T-helper 1 cell (primary cell): ENCODE results near the gene MR1.
A peak's percentile ranks its signal among the peaks of the same experiment; 100 is the strongest.

Source experiments
- DNase-seq, 5 donors: peaks; one replicate each; pipeline ENCODE4 v3.0.0-alpha.2; 2012 to 2020

The MR1 gene

GRCh38 chr1:181064702-181065101 lies 30.9 kb downstream of the MR1 start:
- no peak for DNase-seq

GRCh38 chr1:181073638-181074037 lies 39.9 kb downstream of the MR1 start:
- DNase-seq = no peak

- DNase-seq = no peak
Measured at GRCh38 chr1:181075766-181076350, 42.1 kb downstream of the MR1 start.

- DNase-seq = no peak
Measured at GRCh38 chr1:181076852-181077251, 43.1 kb downstream of the MR1 start.

GRCh38 chr1:181077576-181078242 lies 43.9 kb downstream of the MR1 start:
- no peak for DNase-seq

GRCh38 chr1:181079382-181079781 lies 45.6 kb downstream of the MR1 start:
- DNase-seq = peak in 1 of 5 donors; percentile 56

- no peak for DNase-seq
Measured at GRCh38 chr1:181079920-181080319, 46.1 kb downstream of the MR1 start.

GRCh38 chr1:181080556-181080955 lies 46.8 kb downstream of the MR1 start:
- no peak for DNase-seq

- no peak for DNase-seq
Measured at GRCh38 chr1:181081395-181081794, 47.6 kb downstream of the MR1 start.

- peak in 4 of 5 donors; percentile 39 to 74 (median 48) for DNase-seq
Measured at GRCh38 chr1:181083842-181084605, 50.2 kb downstream of the MR1 start.

- DNase-seq = no peak
Measured at GRCh38 chr1:181084606-181084969, 50.8 kb downstream of the MR1 start.

- DNase-seq = no peak
Measured at GRCh38 chr1:181086091-181086490, 52.3 kb downstream of the MR1 start.

GRCh38 chr1:181086926-181087325 lies 53.1 kb downstream of the MR1 start:
- no peak for DNase-seq

- no peak for DNase-seq
Measured at GRCh38 chr1:181087400-181087901, 53.7 kb downstream of the MR1 start.

GRCh38 chr1:181088079-181089016 lies 54.6 kb downstream of the MR1 start, which contains the start of gene IER5:
Gene IER5, plus strand, starts transcription at chr1:181088700. Its CDS starts 203 bp downstream, at chr1:181088903.
- peak; percentile 86 to 97 (median 90) for DNase-seq

GRCh38 chr1:181089017-181089675 lies 55.4 kb downstream of the MR1 start:
- peak; percentile 13 to 41 (median 18) for DNase-seq

- DNase-seq = peak; percentile 70 to 80 (median 76)
Measured at GRCh38 chr1:181089676-181090544, 56.1 kb downstream of the MR1 start.

- peak in 3 of 5 donors; percentile 15 to 69 (median 24) for DNase-seq
Measured at GRCh38 chr1:181090641-181091126, 56.9 kb downstream of the MR1 start.

- DNase-seq = no peak
Measured at GRCh38 chr1:181091309-181092040, 57.7 kb downstream of the MR1 start.

GRCh38 chr1:181092056-181092455 lies 58.3 kb downstream of the MR1 start:
- no peak for DNase-seq
